T-cell (primary cell): ENCODE measurements around the gene FAM185A. TPM values are rescaled to one million over a fixed set of nuclear protein-coding genes. Genes with fewer than 3 reads are reported as not detected.

Experiments used
- ATAC-seq, 4 experiments: fragments of 200-7000 bp in 3 of 4; fragments of 150-1000 bp in 1 of 4; cut with Tn5 transposase; replicated peaks in 1 of 4; 1 replicate in 3 of 4; 2 replicates in 1 of 4; pipeline ENCODE4 v1.10.0; 2021; ENCODE audit warnings: moderate library complexity in 3 of 4, mild to moderate bottlenecking in 2 of 4, moderate number of reproducible peaks in 1 of 4
- CTCF ChIA-PET, 2 donors: fragments of 300-600 bp; sonication (Branson Sonifier 250); formaldehyde crosslinking; loops; one replicate each; lab custom pipeline; 2022; ENCODE audit warnings: antibody characterized with exemption in 2 of 2; lab: Charles Lee
- POLR2A ChIA-PET, 2 donors: fragments of 300-600 bp; sonication (Branson Sonifier 250); formaldehyde crosslinking; loops; one replicate each; lab custom pipeline; 2022; ENCODE audit warnings: antibody characterized with exemption in 2 of 2; lab: Charles Lee
- DNase-seq, 35 experiments: peaks; one replicate each; pipeline versions ENCODE4 v3.0.0 to v3.0.0-alpha.2; 2013 to 2023
- H3K27ac ChIP-seq: one replicate; pipeline ENCODE4 v1.5.1; 2013; ENCODE audit warnings: low read length
- H3K27me3 ChIP-seq, 2 experiments: replicated peaks in 1 of 2; 1 replicate in 1 of 2; 2 replicates in 1 of 2; pipeline versions ENCODE4 v1.6.1 to v1.7.0; 2013; ENCODE audit warnings: low read length in 1 of 2, mixed read lengths in 1 of 2; ENCODE audit not compliant: control insufficient read depth in 2 of 2, insufficient read depth in 2 of 2; ENCODE audit errors: extremely low read depth in 1 of 2
- H3K36me3 ChIP-seq, 2 donors: 1 replicate in 1 of 2; 2 replicates in 1 of 2; pipeline versions ENCODE4 v1.6.1 to v1.7.0; 2013; ENCODE audit warnings: low read length in 1 of 2; ENCODE audit not compliant: control insufficient read depth in 2 of 2, insufficient read depth in 1 of 2; ENCODE audit errors: extremely low read depth in 1 of 2
- H3K4me1 ChIP-seq, 2 experiments: 1 replicate in 1 of 2; 2 replicates in 1 of 2; pipeline versions ENCODE4 v1.6.1 to v1.7.0; 2013; ENCODE audit warnings: low read length in 2 of 2, mixed read lengths in 1 of 2; ENCODE audit not compliant: insufficient read depth in 2 of 2, control insufficient read depth in 1 of 2; ENCODE audit errors: extremely low read depth in 1 of 2
- H3K4me3 ChIP-seq, 2 donors: 1 replicate in 1 of 2; 2 replicates in 1 of 2; pipeline versions ENCODE4 v1.5.1 to v1.7.0; 2013; ENCODE audit warnings: mild to moderate bottlenecking in 2 of 2, low read length in 1 of 2, moderate library complexity in 1 of 2; ENCODE audit not compliant: control insufficient read depth in 1 of 2; ENCODE audit errors: extremely low read depth in 1 of 2
- H3K9me3 ChIP-seq: 2 replicates; pipeline ENCODE4 v1.7.0; 2013
- H3K27ac Mint-ChIP-seq, 2 donors: one replicate each; pipeline ENCODE4 v1.8.0; 2020 to 2021; ENCODE audit warnings: mild to moderate bottlenecking in 2 of 2, mixed read lengths in 2 of 2
- H3K27me3 Mint-ChIP-seq, 2 donors: one replicate each; pipeline ENCODE4 v1.8.0; 2021 to 2022; ENCODE audit warnings: mixed read lengths in 2 of 2
- H3K36me3 Mint-ChIP-seq: one replicate; pipeline ENCODE4 v1.8.0; 2021; ENCODE audit warnings: mixed read lengths
- H3K4me1 Mint-ChIP-seq, 3 donors: one replicate each; pipeline ENCODE4 v1.8.0; 2020 to 2022; ENCODE audit warnings: mixed read lengths in 3 of 3, mild to moderate bottlenecking in 1 of 3
- H3K4me3 Mint-ChIP-seq, 3 donors: one replicate each; pipeline ENCODE4 v1.8.0; 2020 to 2022; ENCODE audit warnings: mild to moderate bottlenecking in 3 of 3, mixed read lengths in 3 of 3, moderate library complexity in 3 of 3
- H3K9me3 Mint-ChIP-seq, 3 donors: one replicate each; pipeline ENCODE4 v1.8.0; 2020 to 2022; ENCODE audit warnings: mixed read lengths in 3 of 3
- total RNA-seq, 35 experiments: library from RNA in 6 of 35; stranded (reverse) in 6 of 35; fragments of 120-200 nt in 1 of 35; gene quantifications; one replicate each; pipeline versions ENCODE4 v1.2.1 to v1.2.4 and lab custom pipeline; 2013 to 2026

FAM185A gene
- total RNA-seq, 5 donors from 2014 or later (not counting 1 experiment from before 2014, with no cell fraction given): 6.4 to 15.7 (median 8.7) TPM

GRCh38 chr7:102856036-102856435 lies 107.2 kb downstream of the FAM185A start:
- no peaks in the 10 kb centered on the region for H3K9me3 ChIP-seq
- no peaks in the 10 kb centered on the region for H3K27me3 Mint-ChIP-seq
- no peaks in the 10 kb centered on the region for H3K4me1 ChIP-seq
- H3K36me3 Mint-ChIP-seq: peaks cover 16% of the 10 kb centered on the region
- H3K4me3 ChIP-seq: no peak overlapping the region
- H3K9me3 Mint-ChIP-seq: peaks cover 4 to 17% (median 10%) of the 10 kb centered on the region in 3 donors
- H3K27ac Mint-ChIP-seq: no peak overlapping the region
- ATAC-seq (no peak), DNase-seq (no peak)
- no peak overlapping the region for H3K27ac ChIP-seq
- ChIA-PET CTCF (no interaction called here), POLR2A (no interaction called here)
- H3K4me1 Mint-ChIP-seq: no peaks in the 10 kb centered on the region
- no peaks in the 10 kb centered on the region for H3K36me3 ChIP-seq
- H3K27me3 ChIP-seq: no peaks in the 10 kb centered on the region
- no peak overlapping the region for H3K4me3 Mint-ChIP-seq

Other genes with a start within 250 kb of the FAM185A start
- 10 to 100 TPM; 18.3 to 57.0 (median 43.0) TPM for gene RASA4B, start 231.2 kb upstream of the FAM185A start, total RNA-seq
- 100 to 1,000 TPM in 1 of 5 donors, 10 to 100 TPM in 4; 34.6 to 115 (median 65.8) TPM for gene UPK3BL2, start 205.3 kb upstream of the FAM185A start, total RNA-seq
- gene SPDYE2, start 197.8 kb upstream of the FAM185A start, total RNA-seq: under 1 TPM; 0.35 to 0.77 (median 0.58) TPM
- 100 to 1,000 TPM in 2 of 5 donors, 10 to 100 TPM in 3; 71.3 to 228 (median 97.5) TPM for gene POLR2J3, start 176.4 kb upstream of the FAM185A start, total RNA-seq
- 10 to 100 TPM; 63.3 to 89.0 (median 71.6) TPM for gene RASA4, start 132.2 kb upstream of the FAM185A start, total RNA-seq
- gene UPK3BL1, start 106.2 kb upstream of the FAM185A start, total RNA-seq: 100 to 1,000 TPM in 2 of 5 donors, 10 to 100 TPM in 3; 39.0 to 128 (median 47.3) TPM
- not detected for gene SPDYE2B, start 98.7 kb upstream of the FAM185A start, total RNA-seq
- gene POLR2J2, start 77.3 kb upstream of the FAM185A start, total RNA-seq: 10 to 100 TPM; 20.8 to 70.3 (median 23.8) TPM
- under 1 TPM; 0.18 to 0.47 (median 0.36) TPM for gene LRRC17, start 164.0 kb downstream of the FAM185A start, total RNA-seq